Measurements from ENCODE around the gene PXMP4.

PXMP4 gene

DNA sequence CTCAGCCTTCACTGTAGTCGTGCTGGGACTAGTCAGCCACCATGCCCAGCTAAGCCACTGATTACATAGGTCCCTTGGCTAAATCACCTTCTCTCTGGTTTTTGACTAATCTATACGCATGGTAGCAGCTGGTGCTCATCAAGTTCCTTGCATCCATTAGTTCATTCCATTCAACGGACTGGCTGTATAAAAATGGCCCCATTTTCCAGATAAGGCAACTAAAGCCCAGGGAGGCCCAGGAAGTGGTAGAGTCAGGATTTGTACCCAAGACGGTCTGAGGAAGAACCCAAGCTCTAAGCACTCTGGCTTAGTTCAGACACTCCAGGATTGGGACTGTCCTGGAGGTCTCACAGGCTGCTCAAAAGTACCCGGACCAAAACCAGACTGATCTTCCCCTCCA, 38.8 kb downstream of the PXMP4 start:
- DNase-seq = no peak

DNA sequence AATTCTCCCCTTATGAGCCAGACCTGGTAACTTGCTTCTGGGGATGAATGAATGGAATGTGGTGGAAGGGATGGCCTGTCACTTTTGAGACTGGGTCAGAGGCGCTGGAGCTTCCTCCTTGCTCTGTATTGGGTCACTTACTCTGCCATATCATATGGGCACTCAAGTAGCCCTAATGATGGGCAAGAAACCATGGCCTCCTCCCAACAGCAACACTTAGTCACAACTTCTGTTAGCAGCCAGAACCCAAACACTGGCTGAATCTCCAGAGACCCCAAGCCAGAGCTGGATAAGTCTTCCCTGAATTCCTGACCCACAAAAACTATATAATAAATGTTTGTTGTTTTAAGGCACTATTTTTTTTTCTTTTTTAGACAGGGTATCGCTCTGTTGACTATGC, 39.4 kb downstream of the PXMP4 start:
- DNase-seq = no peak

- DNase-seq = peak; percentile 63 to 74
Observed at GRCh38 chr20:33679758-33680485, 40.2 kb downstream of the PXMP4 start.

DNA sequence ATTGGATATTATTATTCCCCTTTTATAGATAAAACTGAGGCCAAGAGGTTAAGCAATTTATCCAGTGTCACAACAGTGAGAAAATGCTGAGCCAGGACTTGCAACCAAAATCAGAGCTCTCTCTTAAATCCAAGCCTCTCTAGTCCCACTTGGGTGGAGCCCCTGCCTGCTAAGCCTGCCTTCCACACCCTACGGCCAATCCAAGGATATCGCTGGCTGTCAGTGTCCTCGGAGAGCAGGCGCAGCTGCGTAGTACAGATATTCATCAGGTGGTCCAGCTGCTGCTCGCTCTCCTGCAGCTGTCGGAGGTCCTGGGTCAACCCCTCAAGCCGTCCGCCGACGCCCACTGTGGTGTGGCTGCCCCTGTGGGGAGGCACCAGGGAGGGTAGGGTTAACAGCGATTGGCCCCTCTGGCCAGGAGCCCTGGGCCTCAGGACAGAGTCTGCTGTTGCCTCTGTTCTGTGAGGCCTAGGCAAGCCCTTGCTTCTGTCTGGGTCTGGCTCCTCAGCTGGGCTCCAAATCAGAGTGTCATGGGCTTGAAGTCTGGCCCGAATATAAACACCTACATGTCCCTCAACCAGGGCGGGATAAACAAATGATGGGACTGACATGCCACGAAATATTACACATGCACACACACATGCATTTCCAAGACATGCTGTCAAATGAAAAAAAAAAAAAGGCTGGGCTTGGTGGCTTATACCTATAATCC, 42.0 kb downstream of the PXMP4 start:
- no peak for DNase-seq

DNA sequence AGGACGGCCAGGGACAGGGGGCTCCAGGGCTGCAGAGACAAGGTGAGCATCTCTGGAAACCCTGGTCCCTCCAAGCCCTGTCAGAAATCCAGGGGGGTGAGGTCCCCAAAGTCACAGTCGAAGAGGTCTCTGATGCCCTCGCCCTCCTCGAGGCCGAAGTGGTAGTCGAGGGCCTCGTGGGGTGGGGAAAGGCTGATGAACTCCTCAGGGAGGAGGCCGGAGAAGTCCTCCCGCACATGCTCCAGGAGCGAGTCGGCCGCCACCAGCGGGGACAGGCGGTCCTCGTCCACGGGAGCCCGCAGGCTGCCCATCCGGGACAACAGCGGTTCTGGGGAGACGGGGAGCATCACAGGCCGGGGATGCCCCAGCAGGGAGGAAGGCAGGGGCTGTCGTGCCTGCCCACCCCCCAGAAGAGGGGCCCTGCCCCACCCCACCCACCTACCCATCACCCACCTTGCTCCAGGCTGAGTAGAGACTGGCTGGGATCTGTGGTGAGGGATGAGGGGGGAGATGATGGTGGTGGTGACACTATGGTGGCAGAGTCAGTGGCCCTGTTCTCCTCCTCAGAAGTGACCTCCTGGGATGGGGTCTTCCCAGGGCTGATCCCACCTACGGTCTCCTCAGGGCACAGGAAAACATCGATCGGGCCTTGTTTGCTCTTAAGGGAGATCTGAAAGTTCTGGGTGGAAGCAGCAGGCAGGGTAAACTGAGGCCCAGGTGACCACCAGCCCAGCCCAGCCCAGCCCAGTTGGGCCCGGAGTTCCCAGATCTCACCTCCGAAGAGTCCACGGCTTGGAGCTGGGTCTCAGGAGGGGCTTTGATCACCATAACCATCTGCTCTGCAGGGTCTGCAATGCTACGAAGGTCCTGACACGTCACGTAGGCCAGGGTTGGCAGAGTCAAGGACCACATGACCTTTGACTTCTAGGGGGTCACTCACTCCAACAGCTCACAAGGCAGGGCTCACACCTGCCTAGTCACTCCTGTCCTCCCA, 43.2 kb downstream of the PXMP4 start:
- no peak for DNase-seq

- DNase-seq = no peak
Observed at GRCh38 chr20:33676121-33676520, 44.0 kb downstream of the PXMP4 start.

GRCh38 chr20:33675136-33675959, 44.8 kb downstream of the PXMP4 start:
- no peak for DNase-seq

- peak; percentile 68 to 72 for DNase-seq
Observed at GRCh38 chr20:33674294-33675135, 45.6 kb downstream of the PXMP4 start, which contains the start of gene NECAB3. NECAB3 (minus strand) TSS chr20:33674428; CDS start chr20:33674352, 76 bp downstream.

GRCh38 chr20:33673410-33674293, 46.5 kb downstream of the PXMP4 start:
- DNase-seq = no peak

GRCh38 chr20:33673114-33673409, 47.0 kb downstream of the PXMP4 start:
- DNase-seq = no peak

DNA sequence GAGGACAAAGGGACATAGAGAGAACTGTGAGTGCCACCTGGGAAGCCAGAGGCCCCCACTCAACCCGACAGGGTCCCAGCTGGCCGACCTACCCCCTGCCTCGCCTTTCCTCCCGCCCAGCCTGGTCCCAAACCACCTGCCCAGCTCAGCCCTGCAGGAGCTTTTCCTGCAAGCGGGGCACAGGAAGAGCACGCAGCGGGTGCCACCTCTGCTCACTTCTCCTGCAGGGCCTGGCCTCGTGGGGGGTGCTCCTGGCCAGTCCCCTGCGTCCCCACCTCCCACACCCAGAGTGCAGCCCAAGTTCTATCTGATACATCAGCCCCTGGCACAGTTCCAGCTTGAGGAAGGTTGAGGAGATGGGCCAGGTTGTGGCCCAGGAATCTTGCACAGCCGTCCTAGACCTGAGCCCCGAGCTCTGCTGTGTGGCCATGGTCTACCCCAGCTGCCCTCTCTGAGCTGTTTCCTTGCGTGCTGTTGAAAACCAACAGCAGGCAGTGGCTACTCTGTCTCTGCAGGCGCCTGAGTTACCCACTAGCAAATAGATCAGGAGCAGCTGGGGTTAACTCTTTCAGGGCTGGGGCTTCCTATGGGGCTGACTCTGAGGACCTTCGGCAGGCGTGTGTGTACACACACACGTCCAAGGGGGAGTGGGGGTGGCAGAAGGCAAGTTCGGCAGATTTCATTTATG, 47.5 kb downstream of the PXMP4 start:
- DNase-seq = no peak

- no peak for DNase-seq
Observed at GRCh38 chr20:33671573-33672288, 48.4 kb downstream of the PXMP4 start.

- DNase-seq = no peak
Observed at GRCh38 chr20:33670715-33671499, 49.2 kb downstream of the PXMP4 start.

GRCh38 chr20:33669873-33670640, 50.1 kb downstream of the PXMP4 start:
- no peak for DNase-seq

GRCh38 chr20:33669224-33669623, 50.9 kb downstream of the PXMP4 start:
- DNase-seq = no peak

- no peak for DNase-seq
Observed at GRCh38 chr20:33668466-33669155, 51.5 kb downstream of the PXMP4 start.
